Measurements from ENCODE around the gene WNT1.

GRCh38 chr12:49021292-49021915 lies 43.3 kb downstream of the WNT1 start:
- TF ChIP-seq CTCF (IDR thresholded peaks at IDR 0.05; ENCODE audit: insufficient read depth, low read length) (no peak), REST (IDR thresholded peaks at IDR 0.05; ENCODE audit: insufficient replicate concordance, low read depth) (no peak), POLR2AphosphoS5 (IDR thresholded peaks at IDR 0.05; ENCODE audit: low read depth) (no peak), GABPA (IDR thresholded peaks at IDR 0.05; ENCODE audit: low read depth) (no peak), SPI1 (IDR thresholded peaks at IDR 0.05; ENCODE audit: borderline replicate concordance, low read depth) (no peak)
